KMS-11 (cell line): ENCODE data around the gene RMI2.

ENCODE experiments used
- H2AFZ ChIP-seq: fragments of 200-600 bp; sonication (generic); 2 replicates; pipeline ENCODE4 v1.6.1; 2016; ENCODE audit warnings: antibody characterized with exemption, mixed run types, low read depth
- H3K27ac ChIP-seq: fragments of 200-600 bp; sonication (generic); 2 replicates; pipeline ENCODE4 v1.6.1; 2016; ENCODE audit warnings: mild to moderate bottlenecking, mixed run types
- H3K27me3 ChIP-seq: fragments of 200-600 bp; sonication (generic); 2 replicates; pipeline ENCODE4 v1.6.1; 2017; ENCODE audit warnings: mild to moderate bottlenecking, low read depth, mixed run types, moderate library complexity; ENCODE audit not compliant: insufficient read depth
- H3K36me3 ChIP-seq: fragments of 200-600 bp; sonication (generic); 2 replicates; pipeline ENCODE4 v1.6.1; 2017; ENCODE audit warnings: mild to moderate bottlenecking, mixed run types; ENCODE audit not compliant: insufficient read depth
- H3K4me1 ChIP-seq: fragments of 200-600 bp; sonication (generic); 2 replicates; pipeline ENCODE4 v1.6.1; 2016; ENCODE audit warnings: mild to moderate bottlenecking, low read depth, mixed run types; ENCODE audit not compliant: poor library complexity, severe bottlenecking
- H3K4me2 ChIP-seq: fragments of 200-600 bp; sonication (generic); 2 replicates; pipeline ENCODE4 v1.7.0; 2016; ENCODE audit warnings: mild to moderate bottlenecking, mixed run types
- H3K4me3 ChIP-seq: fragments of 200-600 bp; sonication (generic); IDR thresholded peaks from 2 replicates; pipeline ENCODE4 v1.6.1; 2017; ENCODE audit warnings: low read depth, low read length, mixed read lengths; ENCODE audit not compliant: insufficient read depth
- H3K79me2 ChIP-seq: fragments of 200-600 bp; sonication (generic); 2 replicates; pipeline ENCODE4 v1.6.1; 2016; ENCODE audit warnings: low read depth, mixed run types; ENCODE audit not compliant: insufficient read depth
- H3K9ac ChIP-seq: fragments of 200-600 bp; sonication (generic); 2 replicates; pipeline ENCODE4 v1.6.1; 2016; ENCODE audit warnings: mild to moderate bottlenecking, mixed run types
- H4K20me1 ChIP-seq: fragments of 200-600 bp; sonication (generic); 2 replicates; pipeline ENCODE4 v1.6.1; 2016; ENCODE audit warnings: mild to moderate bottlenecking, mixed run types; ENCODE audit not compliant: insufficient read depth
- TF ChIP-seq, protein P1 (sequence below): fragments of 200-600 bp; sonication (generic); conservative IDR thresholded peaks from 2 replicates; pipeline ENCODE4 v1.6.1; 2017; ENCODE audit warnings: low read depth, mild to moderate bottlenecking, antibody characterized with exemption, low read length, moderate library complexity, mixed read lengths

RMI2 gene

GRCh38 chr16:11393366-11393765 is 48.1 kb downstream of the RMI2 start:
- Histone ChIP-seq H3K4me3 (no peak overlapping the region), H3K9ac (no peak overlapping the region), H3K36me3 (no peaks in the 10 kb centered on the region), H3K27me3 (no peaks in the 10 kb centered on the region), H3K79me2 (no peaks in the 10 kb centered on the region), H3K4me2 (no peak overlapping the region), H2AFZ (no peak overlapping the region), H3K4me1 (peaks cover 5% of the 10 kb centered on the region), H4K20me1 (no peaks in the 10 kb centered on the region), H3K27ac (no peak overlapping the region)
- TF ChIP-seq, protein P1, sequence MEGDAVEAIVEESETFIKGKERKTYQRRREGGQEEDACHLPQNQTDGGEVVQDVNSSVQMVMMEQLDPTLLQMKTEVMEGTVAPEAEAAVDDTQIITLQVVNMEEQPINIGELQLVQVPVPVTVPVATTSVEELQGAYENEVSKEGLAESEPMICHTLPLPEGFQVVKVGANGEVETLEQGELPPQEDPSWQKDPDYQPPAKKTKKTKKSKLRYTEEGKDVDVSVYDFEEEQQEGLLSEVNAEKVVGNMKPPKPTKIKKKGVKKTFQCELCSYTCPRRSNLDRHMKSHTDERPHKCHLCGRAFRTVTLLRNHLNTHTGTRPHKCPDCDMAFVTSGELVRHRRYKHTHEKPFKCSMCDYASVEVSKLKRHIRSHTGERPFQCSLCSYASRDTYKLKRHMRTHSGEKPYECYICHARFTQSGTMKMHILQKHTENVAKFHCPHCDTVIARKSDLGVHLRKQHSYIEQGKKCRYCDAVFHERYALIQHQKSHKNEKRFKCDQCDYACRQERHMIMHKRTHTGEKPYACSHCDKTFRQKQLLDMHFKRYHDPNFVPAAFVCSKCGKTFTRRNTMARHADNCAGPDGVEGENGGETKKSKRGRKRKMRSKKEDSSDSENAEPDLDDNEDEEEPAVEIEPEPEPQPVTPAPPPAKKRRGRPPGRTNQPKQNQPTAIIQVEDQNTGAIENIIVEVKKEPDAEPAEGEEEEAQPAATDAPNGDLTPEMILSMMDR = no peak

DNA sequence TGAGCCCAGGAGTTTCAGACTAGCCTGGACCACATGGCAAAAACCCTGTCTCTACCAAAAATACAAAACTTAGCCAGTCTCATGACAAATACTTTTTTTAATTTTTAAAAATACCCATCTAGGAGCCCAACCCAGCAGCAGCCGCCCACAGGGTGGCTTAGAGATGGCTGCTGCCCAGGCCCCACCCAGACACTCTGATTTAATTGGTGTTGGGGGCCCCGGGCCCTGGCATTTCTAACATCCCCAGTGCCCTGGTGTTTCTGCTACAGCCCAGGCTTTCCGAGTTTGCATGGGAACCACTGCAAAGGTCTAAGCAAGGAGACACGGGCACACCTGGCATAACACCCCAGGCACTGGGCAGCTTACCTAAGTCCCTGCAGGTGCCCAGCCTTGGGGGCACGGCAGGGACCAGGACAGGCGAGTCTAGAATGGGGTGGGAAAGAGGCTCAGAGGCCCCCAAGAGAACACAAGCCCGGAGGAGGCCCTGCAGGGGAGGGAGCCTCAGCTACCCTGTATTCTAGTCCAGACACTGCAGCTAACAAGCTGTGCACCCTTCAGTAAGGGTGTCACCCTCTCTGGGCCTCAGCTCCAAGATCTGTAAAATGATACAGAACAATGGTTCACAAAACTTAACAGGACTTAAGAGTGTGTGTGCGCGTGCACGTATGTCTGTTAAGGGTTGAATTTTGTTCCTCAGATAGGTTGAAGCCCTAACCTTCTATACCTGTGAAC is 48.8 kb downstream of the RMI2 start:
- Histone ChIP-seq H4K20me1 (no peaks in the 10 kb centered on the region), H3K4me2 (no peak overlapping the region), H3K36me3 (no peaks in the 10 kb centered on the region), H3K4me1 (peaks cover 5% of the 10 kb centered on the region), H3K79me2 (no peaks in the 10 kb centered on the region), H3K27ac (no peak overlapping the region), H3K9ac (no peak overlapping the region), H3K27me3 (no peaks in the 10 kb centered on the region), H3K4me3 (no peak overlapping the region), H2AFZ (no peak overlapping the region)
- TF ChIP-seq, protein P1 = no peak

DNA sequence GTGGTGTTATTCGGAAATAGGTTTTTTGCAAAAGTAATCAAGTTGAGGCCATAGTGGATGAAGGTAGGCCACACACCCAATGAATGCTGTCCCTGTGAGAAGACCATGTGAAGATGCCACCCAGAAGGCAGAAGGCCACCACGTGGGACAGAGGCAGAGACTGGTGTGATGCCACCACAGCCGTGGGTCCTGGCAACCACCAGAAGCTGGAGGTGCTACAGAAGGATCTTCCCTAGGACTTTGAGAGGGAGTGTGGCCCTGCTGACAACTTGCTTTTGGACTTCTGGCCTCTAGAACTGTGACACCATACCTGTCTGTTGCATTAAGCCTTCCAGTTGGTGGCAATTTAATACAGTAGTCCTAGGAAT is 49.3 kb downstream of the RMI2 start:
- Histone ChIP-seq H4K20me1 (no peaks in the 10 kb centered on the region), H3K27ac (no peak overlapping the region), H2AFZ (no peak overlapping the region), H3K4me2 (no peak overlapping the region), H3K9ac (no peak overlapping the region), H3K79me2 (no peaks in the 10 kb centered on the region), H3K27me3 (no peaks in the 10 kb centered on the region), H3K36me3 (no peaks in the 10 kb centered on the region), H3K4me3 (no peak overlapping the region), H3K4me1 (peaks cover 5% of the 10 kb centered on the region)
- TF ChIP-seq, protein P1 = no peak

DNA sequence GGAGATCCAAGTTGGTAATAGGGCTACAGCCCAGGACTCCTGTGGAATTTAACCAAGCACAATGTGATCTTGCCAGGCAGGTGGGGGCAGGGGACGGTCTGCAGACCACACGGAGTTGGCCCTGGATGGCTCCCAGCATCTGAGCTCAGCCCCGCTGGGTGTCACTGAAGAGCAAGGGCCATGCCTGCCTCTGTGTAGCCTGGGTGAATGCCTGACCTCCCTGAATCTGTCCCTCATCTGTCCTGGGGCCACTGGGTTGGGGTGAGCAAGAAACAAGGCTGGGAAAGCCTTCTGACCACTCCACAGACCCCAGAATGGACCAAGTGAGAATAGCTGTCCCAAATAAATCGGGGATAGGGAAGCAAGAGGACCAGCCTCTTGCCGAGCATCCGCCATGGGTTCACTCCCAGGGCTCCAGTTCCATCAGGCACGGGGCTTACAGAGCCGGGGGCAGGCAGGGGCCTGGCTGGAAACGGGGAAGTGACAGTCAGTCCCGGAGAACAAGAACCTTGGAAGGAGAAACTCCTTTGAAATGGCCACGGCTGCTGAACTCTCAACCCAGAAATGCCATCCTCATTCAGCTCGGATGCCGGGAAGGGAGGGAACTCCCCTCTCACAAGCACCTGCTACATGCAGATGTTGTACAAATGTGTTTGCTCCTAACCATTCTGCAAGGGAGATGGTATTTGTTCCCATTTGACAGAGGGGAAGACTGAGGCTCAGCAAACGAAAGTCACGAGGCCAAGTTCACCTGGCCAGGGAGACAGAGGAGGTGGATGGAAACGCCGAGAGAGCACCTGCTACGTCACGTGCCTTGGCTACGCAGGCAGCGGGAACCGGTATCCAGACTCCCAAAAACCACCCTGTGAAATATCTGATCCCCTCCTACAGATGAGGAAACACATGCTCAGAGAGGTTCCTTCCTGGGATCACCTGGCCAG is 50.0 kb downstream of the RMI2 start:
- Histone ChIP-seq H3K36me3 (no peaks in the 10 kb centered on the region), H4K20me1 (no peaks in the 10 kb centered on the region), H3K4me1 (peaks cover 5% of the 10 kb centered on the region), H3K9ac (no peak overlapping the region), H3K4me2 (no peak overlapping the region), H3K4me3 (no peak overlapping the region), H2AFZ (no peak overlapping the region), H3K27ac (no peak overlapping the region), H3K27me3 (no peaks in the 10 kb centered on the region), H3K79me2 (no peaks in the 10 kb centered on the region)
- TF ChIP-seq, protein P1 = no peak
